GM12878 (cell line): ENCODE measurements around the gene RAB29. TPM values are rescaled to one million over a fixed set of nuclear protein-coding genes. Genes with fewer than 3 reads are reported as not detected.

Experiments used
- ATF7 ChIP-seq: fragments of 450-650 bp; IDR thresholded peaks from 2 replicates; pipeline ENCODE4 v1.6.1; 2016; ENCODE audit warnings: low read depth, mild to moderate bottlenecking
- BCL11A ChIP-seq: IDR thresholded peaks from 2 replicates; pipeline ENCODE4 v1.6.1; 2011; ENCODE audit warnings: low read depth, low read length
- BHLHE40 ChIP-seq, 2 experiments: fragments of 450-650 bp in 1 of 2; IDR thresholded peaks; 2 replicates each; pipeline ENCODE4 v1.6.1; 2011 to 2017; ENCODE audit warnings: low read depth in 2 of 2, borderline replicate concordance in 1 of 2, improper control_type of control experiment in 1 of 2, low read length in 1 of 2, mild to moderate bottlenecking in 1 of 2
- CBFB ChIP-seq: IDR thresholded peaks from 2 replicates; pipeline ENCODE4 v1.6.1; 2016; ENCODE audit warnings: antibody characterized with exemption, low read depth
- EED ChIP-seq: sonication (generic); IDR thresholded peaks from 2 replicates; pipeline ENCODE4 v1.6.1; 2016; ENCODE audit warnings: antibody characterized with exemption, low read depth
- ESRRA ChIP-seq: IDR thresholded peaks from 2 replicates; pipeline ENCODE4 v1.6.1; 2012; ENCODE audit warnings: mild to moderate bottlenecking, low read length, improper control_type of control experiment
- MTA3 ChIP-seq: IDR thresholded peaks from 2 replicates; pipeline ENCODE4 v1.6.1; 2012; ENCODE audit warnings: low read length, inconsistent platforms, borderline replicate concordance
- NFIC ChIP-seq: IDR thresholded peaks from 2 replicates; pipeline ENCODE4 v1.6.1; 2012; ENCODE audit warnings: low read depth, mild to moderate bottlenecking, inconsistent platforms, low read length, moderate library complexity
- POLR2AphosphoS2 ChIP-seq: IDR thresholded peaks from 2 replicates; pipeline ENCODE4 v1.6.1; 2011; ENCODE audit warnings: low read depth, mild to moderate bottlenecking, low read length, improper control_type of control experiment, moderate library complexity
- SMARCA5 ChIP-seq: fragments of 450-650 bp; IDR thresholded peaks from 2 replicates; pipeline ENCODE4 v1.6.1; 2017; ENCODE audit warnings: mild to moderate bottlenecking
- STAT3 ChIP-seq: IDR thresholded peaks from 2 replicates; pipeline ENCODE4 v1.6.1; 2011; ENCODE audit warnings: low read depth, low read length, improper control_type of control experiment
- TCF7 ChIP-seq: IDR thresholded peaks from 2 replicates; pipeline ENCODE4 v1.6.1; 2014; ENCODE audit warnings: antibody characterized with exemption, borderline replicate concordance
- ZNF207 ChIP-seq: fragments of 450-650 bp; IDR thresholded peaks from 2 replicates; pipeline ENCODE4 v1.6.1; 2014; ENCODE audit warnings: antibody characterized with exemption, mild to moderate bottlenecking, borderline replicate concordance
- ZNF622 ChIP-seq: fragments of 450-650 bp; IDR thresholded peaks from 2 replicates; pipeline ENCODE4 v1.6.1; 2017; ENCODE audit warnings: mild to moderate bottlenecking, inconsistent platforms
- polyA plus RNA-seq, 11 experiments: library from polyadenylated mRNA; depleted of rRNA in 4 of 11; unstranded in 6 of 11; stranded (reverse) in 5 of 11; fragments of >200 nt; fragmentation: Nextera tagmentation in 4 of 11; fragmentation: Illumina TruSeq in 1 of 11; extraction: Ambion mirVana in 4 of 11; extraction: Trizol in 1 of 11; gene quantifications; 1 replicate in 1 of 11; 2 replicates in 10 of 11; pipeline versions ENCODE4 v1.2.1 to v1.2.3, GENCODE V29; 2011 to 2016; ENCODE audit warnings: inconsistent platforms in 2 of 11, missing spikeins in 2 of 11, low read depth in 1 of 11
- total RNA-seq, 4 experiments: library from RNA; depleted of rRNA in 3 of 4; stranded (reverse); fragments of >200 nt in 3 of 4; fragmentation: Illumina TruSeq in 1 of 4; extraction: Trizol in 1 of 4; gene quantifications; 2 replicates each; pipeline versions ENCODE4 v1.2.1 to v1.2.3, GENCODE V29; 2013 to 2021
- TF ChIP-seq, protein P1 (sequence below): fragments of 450-650 bp; formaldehyde crosslinking; IDR thresholded peaks from 2 replicates; pipeline ENCODE4 v1.4.0; 2020; ENCODE audit warnings: mild to moderate bottlenecking, moderate library complexity
- TF ChIP-seq, protein P2 (sequence below): fragments of 450-650 bp; IDR thresholded peaks from 2 replicates; pipeline ENCODE4 v1.6.1; 2017; ENCODE audit warnings: mild to moderate bottlenecking, low read depth, inconsistent platforms; ENCODE audit not compliant: poor library complexity, severe bottlenecking
- TF ChIP-seq, protein P3 (sequence below): IDR thresholded peaks from 2 replicates; pipeline ENCODE4 v1.6.1; 2012; ENCODE audit warnings: improper control_type of control experiment, low read depth, low read length; ENCODE audit not compliant: insufficient replicate concordance
- TF ChIP-seq, protein P4 (sequence below): fragments of 450-650 bp; conservative IDR thresholded peaks from 2 replicates; pipeline ENCODE4 v1.6.1; 2017; ENCODE audit warnings: mild to moderate bottlenecking, moderate library complexity

RAB29 gene
- total and polyA plus RNA-seq, 10 of the 15 experiments (the other 5 are each of a cell fraction or from before 2014, with no cell fraction given): 11.7 to 74.5 (median 15.0) TPM

DNA sequence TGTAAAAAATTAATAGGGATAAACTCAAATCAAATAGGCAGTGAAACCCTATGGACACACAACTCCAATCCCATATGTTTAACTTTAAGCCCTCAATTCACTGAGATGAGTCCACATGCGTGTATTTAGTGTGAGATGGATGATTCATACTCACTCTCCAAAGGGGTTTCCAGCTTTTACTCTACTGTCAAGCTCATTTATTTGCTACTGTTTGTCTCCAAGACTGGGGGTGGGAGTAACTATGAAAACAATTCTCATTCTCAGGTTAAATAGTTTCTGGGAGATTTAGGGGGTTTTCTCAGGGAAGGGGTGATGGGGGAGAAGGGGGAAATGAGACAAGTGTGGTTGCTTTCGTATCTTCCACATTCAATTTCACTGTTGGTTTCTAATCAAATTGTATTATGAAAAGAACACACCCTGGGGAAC is 2.7 kb downstream of the RAB29 start (continued):
- TF ChIP-seq, protein P1, sequence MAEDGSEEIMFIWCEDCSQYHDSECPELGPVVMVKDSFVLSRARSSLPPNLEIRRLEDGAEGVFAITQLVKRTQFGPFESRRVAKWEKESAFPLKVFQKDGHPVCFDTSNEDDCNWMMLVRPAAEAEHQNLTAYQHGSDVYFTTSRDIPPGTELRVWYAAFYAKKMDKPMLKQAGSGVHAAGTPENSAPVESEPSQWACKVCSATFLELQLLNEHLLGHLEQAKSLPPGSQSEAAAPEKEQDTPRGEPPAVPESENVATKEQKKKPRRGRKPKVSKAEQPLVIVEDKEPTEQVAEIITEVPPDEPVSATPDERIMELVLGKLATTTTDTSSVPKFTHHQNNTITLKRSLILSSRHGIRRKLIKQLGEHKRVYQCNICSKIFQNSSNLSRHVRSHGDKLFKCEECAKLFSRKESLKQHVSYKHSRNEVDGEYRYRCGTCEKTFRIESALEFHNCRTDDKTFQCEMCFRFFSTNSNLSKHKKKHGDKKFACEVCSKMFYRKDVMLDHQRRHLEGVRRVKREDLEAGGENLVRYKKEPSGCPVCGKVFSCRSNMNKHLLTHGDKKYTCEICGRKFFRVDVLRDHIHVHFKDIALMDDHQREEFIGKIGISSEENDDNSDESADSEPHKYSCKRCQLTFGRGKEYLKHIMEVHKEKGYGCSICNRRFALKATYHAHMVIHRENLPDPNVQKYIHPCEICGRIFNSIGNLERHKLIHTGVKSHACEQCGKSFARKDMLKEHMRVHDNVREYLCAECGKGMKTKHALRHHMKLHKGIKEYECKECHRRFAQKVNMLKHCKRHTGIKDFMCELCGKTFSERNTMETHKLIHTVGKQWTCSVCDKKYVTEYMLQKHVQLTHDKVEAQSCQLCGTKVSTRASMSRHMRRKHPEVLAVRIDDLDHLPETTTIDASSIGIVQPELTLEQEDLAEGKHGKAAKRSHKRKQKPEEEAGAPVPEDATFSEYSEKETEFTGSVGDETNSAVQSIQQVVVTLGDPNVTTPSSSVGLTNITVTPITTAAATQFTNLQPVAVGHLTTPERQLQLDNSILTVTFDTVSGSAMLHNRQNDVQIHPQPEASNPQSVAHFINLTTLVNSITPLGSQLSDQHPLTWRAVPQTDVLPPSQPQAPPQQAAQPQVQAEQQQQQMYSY (CRISPR knock-in tag): no peak
- TF ChIP-seq BCL11A (peak; percentile 45; the same call in 1 of the 2 replicates), POLR2AphosphoS2 (no peak), ESRRA (no peak), NFIC (peak; percentile 87), STAT3 (0 out of 2 replicates have a peak, but pooled peaks have one; percentile 24), CBFB (no peak), ZNF622 (no peak), MTA3 (peak; percentile 76; the same call in 1 of the 2 replicates), TCF7 (no peak), EED (peak; percentile 73), SMARCA5 (peak; percentile 51; the same call in 1 of the 2 replicates), BHLHE40 (IDR thresholded peaks at IDR 0.05; ENCODE audit: borderline replicate concordance in 1 of 2, low read depth in 2 of 2, low read length in 1 of 2) (no peak; a peak in 1 of 4 replicates), ZNF207 (peak; percentile 50; the same call in 1 of the 2 replicates), ATF7 (peak; percentile 65; the same call in 1 of the 2 replicates)
- TF ChIP-seq, protein P2, sequence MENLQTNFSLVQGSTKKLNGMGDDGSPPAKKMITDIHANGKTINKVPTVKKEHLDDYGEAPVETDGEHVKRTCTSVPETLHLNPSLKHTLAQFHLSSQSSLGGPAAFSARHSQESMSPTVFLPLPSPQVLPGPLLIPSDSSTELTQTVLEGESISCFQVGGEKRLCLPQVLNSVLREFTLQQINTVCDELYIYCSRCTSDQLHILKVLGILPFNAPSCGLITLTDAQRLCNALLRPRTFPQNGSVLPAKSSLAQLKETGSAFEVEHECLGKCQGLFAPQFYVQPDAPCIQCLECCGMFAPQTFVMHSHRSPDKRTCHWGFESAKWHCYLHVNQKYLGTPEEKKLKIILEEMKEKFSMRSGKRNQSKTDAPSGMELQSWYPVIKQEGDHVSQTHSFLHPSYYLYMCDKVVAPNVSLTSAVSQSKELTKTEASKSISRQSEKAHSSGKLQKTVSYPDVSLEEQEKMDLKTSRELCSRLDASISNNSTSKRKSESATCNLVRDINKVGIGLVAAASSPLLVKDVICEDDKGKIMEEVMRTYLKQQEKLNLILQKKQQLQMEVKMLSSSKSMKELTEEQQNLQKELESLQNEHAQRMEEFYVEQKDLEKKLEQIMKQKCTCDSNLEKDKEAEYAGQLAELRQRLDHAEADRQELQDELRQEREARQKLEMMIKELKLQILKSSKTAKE: peak; percentile 68
- TF ChIP-seq, protein P3, sequence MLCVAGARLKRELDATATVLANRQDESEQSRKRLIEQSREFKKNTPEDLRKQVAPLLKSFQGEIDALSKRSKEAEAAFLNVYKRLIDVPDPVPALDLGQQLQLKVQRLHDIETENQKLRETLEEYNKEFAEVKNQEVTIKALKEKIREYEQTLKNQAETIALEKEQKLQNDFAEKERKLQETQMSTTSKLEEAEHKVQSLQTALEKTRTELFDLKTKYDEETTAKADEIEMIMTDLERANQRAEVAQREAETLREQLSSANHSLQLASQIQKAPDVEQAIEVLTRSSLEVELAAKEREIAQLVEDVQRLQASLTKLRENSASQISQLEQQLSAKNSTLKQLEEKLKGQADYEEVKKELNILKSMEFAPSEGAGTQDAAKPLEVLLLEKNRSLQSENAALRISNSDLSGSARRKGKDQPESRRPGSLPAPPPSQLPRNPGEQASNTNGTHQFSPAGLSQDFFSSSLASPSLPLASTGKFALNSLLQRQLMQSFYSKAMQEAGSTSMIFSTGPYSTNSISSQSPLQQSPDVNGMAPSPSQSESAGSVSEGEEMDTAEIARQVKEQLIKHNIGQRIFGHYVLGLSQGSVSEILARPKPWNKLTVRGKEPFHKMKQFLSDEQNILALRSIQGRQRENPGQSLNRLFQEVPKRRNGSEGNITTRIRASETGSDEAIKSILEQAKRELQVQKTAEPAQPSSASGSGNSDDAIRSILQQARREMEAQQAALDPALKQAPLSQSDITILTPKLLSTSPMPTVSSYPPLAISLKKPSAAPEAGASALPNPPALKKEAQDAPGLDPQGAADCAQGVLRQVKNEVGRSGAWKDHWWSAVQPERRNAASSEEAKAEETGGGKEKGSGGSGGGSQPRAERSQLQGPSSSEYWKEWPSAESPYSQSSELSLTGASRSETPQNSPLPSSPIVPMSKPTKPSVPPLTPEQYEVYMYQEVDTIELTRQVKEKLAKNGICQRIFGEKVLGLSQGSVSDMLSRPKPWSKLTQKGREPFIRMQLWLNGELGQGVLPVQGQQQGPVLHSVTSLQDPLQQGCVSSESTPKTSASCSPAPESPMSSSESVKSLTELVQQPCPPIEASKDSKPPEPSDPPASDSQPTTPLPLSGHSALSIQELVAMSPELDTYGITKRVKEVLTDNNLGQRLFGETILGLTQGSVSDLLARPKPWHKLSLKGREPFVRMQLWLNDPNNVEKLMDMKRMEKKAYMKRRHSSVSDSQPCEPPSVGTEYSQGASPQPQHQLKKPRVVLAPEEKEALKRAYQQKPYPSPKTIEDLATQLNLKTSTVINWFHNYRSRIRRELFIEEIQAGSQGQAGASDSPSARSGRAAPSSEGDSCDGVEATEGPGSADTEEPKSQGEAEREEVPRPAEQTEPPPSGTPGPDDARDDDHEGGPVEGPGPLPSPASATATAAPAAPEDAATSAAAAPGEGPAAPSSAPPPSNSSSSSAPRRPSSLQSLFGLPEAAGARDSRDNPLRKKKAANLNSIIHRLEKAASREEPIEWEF: peak; percentile 57
- TF ChIP-seq, protein P4, sequence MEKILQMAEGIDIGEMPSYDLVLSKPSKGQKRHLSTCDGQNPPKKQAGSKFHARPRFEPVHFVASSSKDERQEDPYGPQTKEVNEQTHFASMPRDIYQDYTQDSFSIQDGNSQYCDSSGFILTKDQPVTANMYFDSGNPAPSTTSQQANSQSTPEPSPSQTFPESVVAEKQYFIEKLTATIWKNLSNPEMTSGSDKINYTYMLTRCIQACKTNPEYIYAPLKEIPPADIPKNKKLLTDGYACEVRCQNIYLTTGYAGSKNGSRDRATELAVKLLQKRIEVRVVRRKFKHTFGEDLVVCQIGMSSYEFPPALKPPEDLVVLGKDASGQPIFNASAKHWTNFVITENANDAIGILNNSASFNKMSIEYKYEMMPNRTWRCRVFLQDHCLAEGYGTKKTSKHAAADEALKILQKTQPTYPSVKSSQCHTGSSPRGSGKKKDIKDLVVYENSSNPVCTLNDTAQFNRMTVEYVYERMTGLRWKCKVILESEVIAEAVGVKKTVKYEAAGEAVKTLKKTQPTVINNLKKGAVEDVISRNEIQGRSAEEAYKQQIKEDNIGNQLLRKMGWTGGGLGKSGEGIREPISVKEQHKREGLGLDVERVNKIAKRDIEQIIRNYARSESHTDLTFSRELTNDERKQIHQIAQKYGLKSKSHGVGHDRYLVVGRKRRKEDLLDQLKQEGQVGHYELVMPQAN: 0 out of 2 replicates have a peak, but pooled peaks have one; percentile 39
